Astrocyte of the cerebellum (primary cell): ENCODE results near the gene ZNF280B.

Experiments
- DNase-seq: peaks from one replicate; pipeline ENCODE4 v3.0.0-alpha.2; 2011; ENCODE audit warnings: low read depth
- H3K4me3 ChIP-seq: 2 replicates; pipeline ENCODE4 v1.5.1; 2011; ENCODE audit warnings: mild to moderate bottlenecking, low read depth, low read length, moderate library complexity
- in situ Hi-C: cut with HindIII; loops from 2 replicates; pipeline ENCODE4 v1.10.0; 2017; ENCODE audit warnings: low sequenced_read_pairs
- TF ChIP-seq, protein P1 (sequence below): IDR thresholded peaks from 2 replicates; pipeline ENCODE4 v1.5.1; 2012; ENCODE audit warnings: low read length, low read depth, moderate library complexity, mild to moderate bottlenecking; ENCODE audit errors: missing control alignments

ZNF280B gene

DNA sequence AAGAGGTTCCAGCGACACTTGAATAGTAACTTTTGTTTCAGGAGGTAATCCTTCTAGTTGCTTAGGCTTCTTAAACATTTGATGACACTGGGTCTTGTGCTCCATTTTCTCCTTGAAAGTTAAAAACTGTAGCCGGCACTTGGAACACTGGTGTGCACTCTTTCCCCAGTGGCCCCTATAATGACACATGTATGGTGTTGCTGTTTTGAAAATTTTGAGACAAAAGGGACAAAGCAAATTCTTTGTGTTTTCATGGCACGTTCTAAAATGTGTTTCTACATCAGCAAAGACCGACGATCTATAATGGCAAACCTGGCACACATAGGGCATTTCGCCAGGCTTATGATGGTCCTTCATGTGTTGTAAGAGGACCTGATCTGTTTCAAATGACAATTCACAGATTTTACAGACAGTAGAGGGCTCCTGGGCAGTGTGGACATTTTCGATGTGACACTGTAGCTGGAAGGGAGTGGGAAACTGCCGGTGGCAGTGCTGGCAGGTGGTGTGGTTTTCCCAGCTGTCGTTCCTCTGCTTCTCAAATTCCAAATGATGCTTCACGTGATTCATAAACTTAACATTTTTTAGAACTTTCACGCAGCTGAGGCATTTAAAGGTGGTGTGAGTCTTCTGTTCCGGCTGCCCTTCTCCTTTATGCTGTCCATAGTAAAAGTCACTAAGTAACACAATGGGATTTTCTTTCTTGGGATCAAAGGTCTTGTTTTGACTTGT lies 20.5 kb downstream of the ZNF280B start:
- DNase-seq, result no peak
- in situ Hi-C loops, result no loop called here
- TF ChIP-seq, protein P1, sequence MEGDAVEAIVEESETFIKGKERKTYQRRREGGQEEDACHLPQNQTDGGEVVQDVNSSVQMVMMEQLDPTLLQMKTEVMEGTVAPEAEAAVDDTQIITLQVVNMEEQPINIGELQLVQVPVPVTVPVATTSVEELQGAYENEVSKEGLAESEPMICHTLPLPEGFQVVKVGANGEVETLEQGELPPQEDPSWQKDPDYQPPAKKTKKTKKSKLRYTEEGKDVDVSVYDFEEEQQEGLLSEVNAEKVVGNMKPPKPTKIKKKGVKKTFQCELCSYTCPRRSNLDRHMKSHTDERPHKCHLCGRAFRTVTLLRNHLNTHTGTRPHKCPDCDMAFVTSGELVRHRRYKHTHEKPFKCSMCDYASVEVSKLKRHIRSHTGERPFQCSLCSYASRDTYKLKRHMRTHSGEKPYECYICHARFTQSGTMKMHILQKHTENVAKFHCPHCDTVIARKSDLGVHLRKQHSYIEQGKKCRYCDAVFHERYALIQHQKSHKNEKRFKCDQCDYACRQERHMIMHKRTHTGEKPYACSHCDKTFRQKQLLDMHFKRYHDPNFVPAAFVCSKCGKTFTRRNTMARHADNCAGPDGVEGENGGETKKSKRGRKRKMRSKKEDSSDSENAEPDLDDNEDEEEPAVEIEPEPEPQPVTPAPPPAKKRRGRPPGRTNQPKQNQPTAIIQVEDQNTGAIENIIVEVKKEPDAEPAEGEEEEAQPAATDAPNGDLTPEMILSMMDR, result no peak
- no peak overlapping the region for H3K4me3 ChIP-seq

DNA sequence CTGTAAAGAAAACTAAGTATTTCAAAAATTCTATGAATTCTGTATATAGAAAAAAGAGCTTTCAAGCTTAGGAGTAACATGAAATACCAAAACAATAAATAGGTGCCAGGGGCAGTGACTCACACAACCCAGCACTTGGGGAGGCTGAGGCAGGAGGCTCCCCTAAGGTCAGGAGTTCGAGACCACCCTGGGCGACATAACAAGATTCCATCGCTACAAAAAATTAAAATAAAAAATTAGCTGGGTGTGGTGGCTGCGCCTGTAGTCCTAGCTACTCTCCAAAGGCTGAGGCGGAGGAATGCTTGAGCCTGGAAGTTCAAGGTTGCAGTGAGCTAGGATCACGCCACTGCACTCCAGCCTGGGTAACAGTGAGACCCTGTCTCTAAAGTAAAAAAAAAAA lies 21.5 kb downstream of the ZNF280B start:
- H3K4me3 ChIP-seq, result no peak overlapping the region
- TF ChIP-seq, protein P1, result no peak
- no peak for DNase-seq
- in situ Hi-C loops, result no loop called here

DNA sequence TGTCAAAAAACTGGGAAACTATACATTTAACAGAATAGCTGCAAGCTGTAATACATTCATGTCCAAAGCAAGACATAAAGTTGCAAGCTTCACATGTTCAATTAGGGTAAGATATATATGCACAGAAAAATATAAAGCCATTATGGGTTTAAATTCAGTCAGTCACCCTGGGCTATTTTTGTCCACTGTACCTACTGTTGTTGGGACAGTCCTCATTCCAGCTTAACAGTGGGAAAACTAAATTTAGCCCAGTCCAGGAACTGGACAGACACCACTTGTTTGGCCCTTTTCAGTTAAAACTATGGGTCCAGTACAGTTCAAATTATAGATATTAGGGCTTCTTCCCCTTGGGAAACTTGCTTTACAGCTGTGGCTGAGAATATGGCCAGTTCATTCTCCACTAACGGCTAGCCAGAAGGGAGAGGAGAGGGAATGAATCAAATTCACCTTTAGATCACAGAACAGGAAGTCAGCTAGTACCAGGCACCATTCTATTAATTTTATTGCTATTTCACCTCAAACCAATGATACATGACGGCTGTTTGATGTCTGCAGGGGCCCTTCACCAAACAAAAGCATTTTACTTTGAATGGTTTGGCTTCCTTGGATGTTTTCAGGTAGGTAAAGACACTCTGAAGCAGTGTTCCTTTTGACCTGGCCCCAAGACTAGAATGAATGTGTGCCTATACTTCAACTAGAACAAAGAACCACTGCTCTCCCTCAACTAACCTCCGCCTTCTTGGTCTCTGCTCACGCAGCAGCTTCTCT lies 22.2 kb downstream of the ZNF280B start:
- in situ Hi-C loops, result no loop called here
- H3K4me3 ChIP-seq, result no peak overlapping the region
- no peak for DNase-seq
- TF ChIP-seq, protein P1, result no peak

DNA sequence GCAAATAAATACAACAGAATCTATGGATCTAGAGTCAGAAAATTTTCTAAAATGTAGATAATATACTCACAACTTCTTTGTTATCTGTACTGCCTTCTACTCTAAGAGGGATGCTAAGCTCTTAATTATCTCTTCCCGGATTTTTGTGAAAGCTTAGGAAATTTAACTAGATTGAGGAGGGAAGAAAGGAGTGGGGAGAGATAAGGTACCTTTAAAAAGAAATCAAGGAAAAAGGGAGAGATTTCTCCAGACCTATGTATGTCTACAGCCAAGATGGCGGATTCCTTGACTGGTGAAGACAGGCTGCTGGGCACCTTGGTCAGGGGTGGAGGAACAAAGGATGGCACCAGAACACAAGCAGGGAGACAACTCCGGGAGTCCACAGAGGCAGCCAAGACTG lies 23.0 kb downstream of the ZNF280B start:
- in situ Hi-C loops, result no loop called here
- TF ChIP-seq, protein P1, result no peak
- DNase-seq, result no peak
- H3K4me3 ChIP-seq, result no peak overlapping the region

DNA sequence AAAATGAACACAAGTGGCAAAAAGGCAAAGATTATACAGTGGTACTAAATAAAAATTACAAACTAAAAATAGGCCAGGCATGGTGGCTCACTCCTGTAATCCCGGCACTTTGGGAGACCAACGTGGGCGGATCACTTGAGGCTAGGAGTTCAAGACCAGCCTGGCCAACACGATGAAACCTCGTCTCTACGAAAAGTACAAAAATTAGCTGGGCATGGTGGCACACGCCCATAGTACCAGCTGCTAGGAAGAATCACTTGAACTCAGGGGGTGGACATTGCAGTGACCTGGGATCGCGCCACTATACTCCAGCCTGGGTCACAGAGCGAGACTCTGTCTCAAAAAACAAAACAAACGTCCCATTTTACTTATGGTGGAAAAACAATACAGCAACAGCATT lies 24.5 kb downstream of the ZNF280B start:
- TF ChIP-seq, protein P1, result no peak
- in situ Hi-C loops, result no loop called here
- no peak overlapping the region for H3K4me3 ChIP-seq
- no peak for DNase-seq

DNA sequence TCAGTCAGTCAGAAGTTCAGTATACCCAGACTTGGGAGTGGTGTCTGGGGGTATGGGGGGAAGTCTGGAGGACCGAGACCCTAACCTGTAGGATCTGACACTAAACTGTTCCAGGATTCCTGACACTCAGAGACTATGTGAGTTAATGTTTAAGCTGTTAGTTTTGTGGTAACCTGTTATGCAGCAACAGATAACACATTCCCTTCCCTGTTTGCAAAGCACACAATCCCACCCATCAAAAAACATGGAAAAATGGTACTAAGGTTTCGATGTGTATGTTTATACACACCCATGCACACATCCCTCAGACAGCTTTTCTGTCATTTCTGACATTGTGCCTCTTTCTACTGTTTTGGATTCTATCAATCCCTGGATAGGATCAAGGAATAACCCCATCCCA lies 27.6 kb downstream of the ZNF280B start:
- DNase-seq, result no peak
- in situ Hi-C loops, result no loop called here
- TF ChIP-seq, protein P1, result no peak
- no peak overlapping the region for H3K4me3 ChIP-seq
